Urinary bladder (tissue), 4 donors: Measurements from ENCODE around the gene PCCB. TPM values are rescaled to one million over a fixed set of nuclear protein-coding genes. Genes with fewer than 3 reads are reported as not detected.
"Not testable (repeated sequence)": the region's sequence is repeated elsewhere in the genome, so short reads cannot be mapped to it uniquely, and the experiment has no call there.

ENCODE experiments used
- DNase-seq: peaks from one replicate; pipeline ENCODE4 v3.0.0-alpha.2; 2015; ENCODE audit errors: extremely low spot score
- H3K27ac ChIP-seq: one replicate; pipeline ENCODE4 v1.5.1; 2013; ENCODE audit warnings: low read depth, mild to moderate bottlenecking, moderate library complexity
- H3K36me3 ChIP-seq: one replicate; pipeline ENCODE4 v1.6.1; 2013; ENCODE audit warnings: mild to moderate bottlenecking, moderate library complexity; ENCODE audit not compliant: insufficient read depth
- H3K4me1 ChIP-seq: one replicate; pipeline ENCODE4 v1.6.1; 2013; ENCODE audit warnings: mild to moderate bottlenecking, moderate library complexity; ENCODE audit not compliant: insufficient read depth
- H3K4me3 ChIP-seq: one replicate; pipeline ENCODE4 v1.5.1; 2013; ENCODE audit warnings: low read depth, low read length
- WGBS: extraction: QIAGEN DNeasy Blood & Tissue Kit; methylation state at CpG from one replicate; pipeline ENCODE4 v1.1.7; 2013; 5-methylcytosine and 5-hydroxymethylcytosine counted together
- polyA plus RNA-seq: library from polyadenylated mRNA; stranded (reverse); fragments of 200-250 nt; gene quantifications from one replicate; pipeline ENCODE4 v1.2.3, GENCODE V29; 2013
- total RNA-seq: library from RNA; depleted of rRNA; stranded (reverse); fragments of >200 nt; gene quantifications from one replicate; pipeline ENCODE4 v1.2.3, GENCODE V29; 2014
- donor health status: healthy with polysubstance abuse.
- donor health status: healthy.

Gene PCCB
- total and polyA plus RNA-seq, 2 donors: 29.7 to 31.2 TPM

GRCh38 chr3:136311261-136311660, 61.1 kb downstream of the PCCB start:
- 96% methylated on average over 2 of the region's 2 CpGs for WGBS
- H3K4me3 ChIP-seq: no peak overlapping the region
- peaks cover 3% of the 10 kb centered on the region for H3K36me3 ChIP-seq
- no peak overlapping the region for H3K27ac ChIP-seq
- no peak for DNase-seq
- no peaks in the 10 kb centered on the region for H3K4me1 ChIP-seq

GRCh38 chr3:136311968-136312367, 61.8 kb downstream of the PCCB start:
- WGBS: 98% methylated on average over 5 of the region's 5 CpGs
- no peak for DNase-seq
- Histone ChIP-seq H3K36me3 (peaks cover 3% of the 10 kb centered on the region), H3K4me3 (no peak overlapping the region), H3K27ac (no peak overlapping the region), H3K4me1 (no peaks in the 10 kb centered on the region)

- no peak for DNase-seq
- Histone ChIP-seq H3K36me3 (no peaks in the 10 kb centered on the region), H3K27ac (no peak overlapping the region), H3K4me3 (no peak overlapping the region), H3K4me1 (no peaks in the 10 kb centered on the region)
- WGBS: 97% methylated on average over 5 of the region's 5 CpGs
Observed at GRCh38 chr3:136326316-136326715, 76.2 kb downstream of the PCCB start.

- 98% methylated on average over 5 of the region's 5 CpGs for WGBS
- DNase-seq: no peak
- Histone ChIP-seq H3K36me3 (no peaks in the 10 kb centered on the region), H3K4me3 (no peak overlapping the region), H3K4me1 (no peaks in the 10 kb centered on the region), H3K27ac (no peak overlapping the region)
Observed at GRCh38 chr3:136327671-136328070, 77.5 kb downstream of the PCCB start.

- no peak overlapping the region for H3K4me3 ChIP-seq
- H3K4me1 ChIP-seq: no peaks in the 10 kb centered on the region
- H3K36me3 ChIP-seq: peaks cover 2% of the 10 kb centered on the region
- WGBS: 81% methylated on average over 5 of the region's 5 CpGs
- no peak for DNase-seq
- H3K27ac ChIP-seq: no peak overlapping the region
Observed at GRCh38 chr3:136329593-136329992, 79.5 kb downstream of the PCCB start.

- 90% methylated on average over 5 of the region's 5 CpGs for WGBS
- Histone ChIP-seq H3K27ac (no peak overlapping the region), H3K36me3 (peaks cover 2% of the 10 kb centered on the region), H3K4me1 (no peaks in the 10 kb centered on the region), H3K4me3 (no peak overlapping the region)
- DNase-seq: no peak
Observed at GRCh38 chr3:136330900-136331299, 80.8 kb downstream of the PCCB start.

GRCh38 chr3:136332302-136332701, 82.2 kb downstream of the PCCB start:
- WGBS: 87% methylated on average over 1 of the region's 1 CpG
- Histone ChIP-seq H3K27ac (no peak overlapping the region), H3K4me1 (no peaks in the 10 kb centered on the region), H3K36me3 (peaks cover 6% of the 10 kb centered on the region), H3K4me3 (no peak overlapping the region)
- no peak for DNase-seq

GRCh38 chr3:136332776-136333175, 82.6 kb downstream of the PCCB start:
- Histone ChIP-seq H3K27ac (no peak overlapping the region), H3K36me3 (peaks cover 8% of the 10 kb centered on the region), H3K4me1 (no peaks in the 10 kb centered on the region), H3K4me3 (no peak overlapping the region)
- DNase-seq: no peak

GRCh38 chr3:136334209-136334608, 84.1 kb downstream of the PCCB start:
- Histone ChIP-seq H3K27ac (no peak overlapping the region), H3K4me1 (no peaks in the 10 kb centered on the region), H3K4me3 (no peak overlapping the region), H3K36me3 (peaks cover 8% of the 10 kb centered on the region)
- no peak for DNase-seq

GRCh38 chr3:136334726-136335125, 84.6 kb downstream of the PCCB start:
- H3K36me3 ChIP-seq, H3K4me3 ChIP-seq, H3K27ac ChIP-seq, DNase-seq, H3K4me1 ChIP-seq: not testable (repeated sequence)
- 93% methylated on average over 6 of the region's 6 CpGs for WGBS

- DNase-seq: no peak
- peaks cover 8% of the 10 kb centered on the region for H3K36me3 ChIP-seq
- H3K4me1 ChIP-seq: no peaks in the 10 kb centered on the region
- 96% methylated on average over 4 of the region's 4 CpGs for WGBS
- H3K27ac ChIP-seq: no peak overlapping the region
- H3K4me3 ChIP-seq: no peak overlapping the region
Observed at GRCh38 chr3:136336329-136337100, 86.4 kb downstream of the PCCB start.

- no peak for DNase-seq
- H3K36me3 ChIP-seq: peaks cover under 1% of the 10 kb centered on the region
- H3K4me3 ChIP-seq: no peak overlapping the region
- H3K4me1 ChIP-seq: no peaks in the 10 kb centered on the region
- H3K27ac ChIP-seq: no peak overlapping the region
- WGBS: 47% methylated on average over 2 of the region's 2 CpGs
Observed at GRCh38 chr3:136343446-136343845, 93.3 kb downstream of the PCCB start.

GRCh38 chr3:136343873-136344555, 93.9 kb downstream of the PCCB start:
- Histone ChIP-seq H3K27ac (no peak overlapping the region), H3K36me3 (peaks cover 1% of the 10 kb centered on the region)

GRCh38 chr3:136346486-136346885, 96.3 kb downstream of the PCCB start:
- no peak overlapping the region for H3K27ac ChIP-seq
- H3K36me3 ChIP-seq: peaks cover 1% of the 10 kb centered on the region
- no peak overlapping the region for H3K4me3 ChIP-seq
- DNase-seq: no peak
- WGBS: 82% methylated on average over 5 of the region's 5 CpGs
- H3K4me1 ChIP-seq: no peaks in the 10 kb centered on the region

More at GRCh38 chr3:136343873-136344555, 93.9 kb downstream of the PCCB start:
- peak; percentile 39 for DNase-seq
- 35% methylated on average over 5 of the region's 5 CpGs for WGBS
- Histone ChIP-seq H3K4me3 (no peak overlapping the region), H3K4me1 (no peaks in the 10 kb centered on the region)
